ENCODE data around the gene C4orf51. TPM values are rescaled to one million over a fixed set of nuclear protein-coding genes. Genes with fewer than 3 reads are reported as not detected.

The C4orf51 gene
- total RNA-seq, 1 donor from 2014 or later, result not detected

DNA sequence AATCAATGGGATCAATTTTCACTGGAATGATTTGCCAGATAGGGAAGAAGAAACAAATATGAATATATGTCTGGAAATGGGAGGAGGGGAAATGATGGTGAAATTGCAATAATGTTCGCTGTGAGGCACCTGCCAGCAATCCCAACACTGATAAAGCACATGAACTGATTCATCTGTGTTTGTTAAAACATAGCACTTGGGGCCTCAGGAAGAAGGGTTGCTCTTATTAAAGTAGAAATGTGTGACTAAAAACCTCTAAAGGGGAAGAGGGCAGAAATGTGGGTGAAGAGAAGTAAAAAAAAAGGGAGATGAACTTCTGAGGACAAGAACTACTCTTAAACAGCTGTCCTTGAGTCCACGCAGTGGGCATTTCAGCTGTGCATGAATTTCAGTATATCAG is 101.4 kb downstream of the C4orf51 start:
- no peaks in the 10 kb centered on the region for H3K4me1 ChIP-seq
- no peak overlapping the region for H3K4me3 ChIP-seq
- ATAC-seq (no peak), DNase-seq (no peak)
- TF ChIP-seq, protein P1, sequence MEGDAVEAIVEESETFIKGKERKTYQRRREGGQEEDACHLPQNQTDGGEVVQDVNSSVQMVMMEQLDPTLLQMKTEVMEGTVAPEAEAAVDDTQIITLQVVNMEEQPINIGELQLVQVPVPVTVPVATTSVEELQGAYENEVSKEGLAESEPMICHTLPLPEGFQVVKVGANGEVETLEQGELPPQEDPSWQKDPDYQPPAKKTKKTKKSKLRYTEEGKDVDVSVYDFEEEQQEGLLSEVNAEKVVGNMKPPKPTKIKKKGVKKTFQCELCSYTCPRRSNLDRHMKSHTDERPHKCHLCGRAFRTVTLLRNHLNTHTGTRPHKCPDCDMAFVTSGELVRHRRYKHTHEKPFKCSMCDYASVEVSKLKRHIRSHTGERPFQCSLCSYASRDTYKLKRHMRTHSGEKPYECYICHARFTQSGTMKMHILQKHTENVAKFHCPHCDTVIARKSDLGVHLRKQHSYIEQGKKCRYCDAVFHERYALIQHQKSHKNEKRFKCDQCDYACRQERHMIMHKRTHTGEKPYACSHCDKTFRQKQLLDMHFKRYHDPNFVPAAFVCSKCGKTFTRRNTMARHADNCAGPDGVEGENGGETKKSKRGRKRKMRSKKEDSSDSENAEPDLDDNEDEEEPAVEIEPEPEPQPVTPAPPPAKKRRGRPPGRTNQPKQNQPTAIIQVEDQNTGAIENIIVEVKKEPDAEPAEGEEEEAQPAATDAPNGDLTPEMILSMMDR (IDR thresholded peaks at IDR 0.05), result no peak
- intact Hi-C loops (cut with DNase I), result no loop called here
- H3K36me3 ChIP-seq, result peaks cover 4% of the 10 kb centered on the region
- H3K9me3 ChIP-seq, result no peaks in the 10 kb centered on the region
- H3K27ac ChIP-seq, result no peak overlapping the region
- H3K27me3 ChIP-seq (ENCODE audit: low read depth), result no peaks in the 10 kb centered on the region

Other genes starting within 250 kb of the C4orf51 start
- gene SMAD1, start 198.3 kb upstream of the C4orf51 start, total RNA-seq, result 15.8 TPM
- gene MMAA, start 60.8 kb upstream of the C4orf51 start, total RNA-seq, result 7.8 TPM